RPMI7951 (cell line): ENCODE results near the gene HSPA1B. TPM values are rescaled to one million over a fixed set of nuclear protein-coding genes. Genes with fewer than 3 reads are reported as not detected.
A peak's percentile ranks its signal among the peaks of the same experiment; 100 is the strongest.
"Not testable (repeated sequence)": the region's sequence is repeated elsewhere in the genome, so short reads cannot be mapped to it uniquely, and the experiment has no call there.

Experiments used
- DNase-seq: peaks from one replicate; pipeline ENCODE4 v3.0.0-alpha.2; 2012; ENCODE audit warnings: low read depth
- total RNA-seq: library from RNA; depleted of rRNA; stranded (reverse); fragments of >200 nt; shearing (Covaris generic); gene quantifications from 2 replicates; pipeline ENCODE4 v1.2.3, GENCODE V29; 2014

The HSPA1B gene
- total RNA-seq, 1 experiment from 2014 or later, result 82.1 TPM

DNA sequence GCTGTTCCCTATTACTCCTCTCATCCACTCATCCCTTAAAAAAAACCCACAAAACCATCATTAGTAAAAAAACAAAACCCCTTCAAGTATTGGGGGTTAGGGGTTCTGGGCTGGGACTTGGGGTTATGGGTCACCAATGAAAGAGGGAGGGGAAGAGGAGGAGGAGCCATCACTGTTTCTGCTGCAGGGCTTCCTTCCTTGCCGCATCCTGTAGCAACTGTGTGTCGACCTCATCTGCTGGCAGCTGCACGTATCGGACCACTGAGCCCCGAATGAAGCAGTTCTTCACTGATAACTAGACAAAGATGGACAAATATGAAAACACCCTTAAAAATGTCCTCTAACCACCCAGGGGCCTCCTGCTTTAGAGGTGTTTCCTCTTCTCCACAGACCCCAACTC lies 29.9 kb upstream of the HSPA1B start:
- no peak for DNase-seq

DNA sequence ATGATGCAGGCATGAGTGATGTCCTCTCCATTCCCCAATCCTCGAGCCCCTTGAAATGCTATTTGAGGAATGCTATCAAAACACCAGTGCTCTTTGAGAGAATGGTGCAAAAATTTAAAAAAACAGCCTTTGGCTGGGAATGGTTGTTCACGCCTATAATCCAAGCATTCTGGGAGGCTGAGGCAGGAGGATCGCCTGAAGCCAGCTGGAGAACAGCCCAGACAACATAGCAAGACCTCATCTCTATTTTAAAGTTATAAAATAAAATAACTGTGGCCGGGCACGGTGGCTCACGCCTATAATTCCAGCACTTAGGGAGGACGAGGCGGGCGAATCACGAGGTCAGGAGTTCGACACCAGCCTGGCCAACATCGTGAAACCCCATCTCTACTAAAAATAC lies 27.8 kb upstream of the HSPA1B start:
- no peak for DNase-seq

DNA sequence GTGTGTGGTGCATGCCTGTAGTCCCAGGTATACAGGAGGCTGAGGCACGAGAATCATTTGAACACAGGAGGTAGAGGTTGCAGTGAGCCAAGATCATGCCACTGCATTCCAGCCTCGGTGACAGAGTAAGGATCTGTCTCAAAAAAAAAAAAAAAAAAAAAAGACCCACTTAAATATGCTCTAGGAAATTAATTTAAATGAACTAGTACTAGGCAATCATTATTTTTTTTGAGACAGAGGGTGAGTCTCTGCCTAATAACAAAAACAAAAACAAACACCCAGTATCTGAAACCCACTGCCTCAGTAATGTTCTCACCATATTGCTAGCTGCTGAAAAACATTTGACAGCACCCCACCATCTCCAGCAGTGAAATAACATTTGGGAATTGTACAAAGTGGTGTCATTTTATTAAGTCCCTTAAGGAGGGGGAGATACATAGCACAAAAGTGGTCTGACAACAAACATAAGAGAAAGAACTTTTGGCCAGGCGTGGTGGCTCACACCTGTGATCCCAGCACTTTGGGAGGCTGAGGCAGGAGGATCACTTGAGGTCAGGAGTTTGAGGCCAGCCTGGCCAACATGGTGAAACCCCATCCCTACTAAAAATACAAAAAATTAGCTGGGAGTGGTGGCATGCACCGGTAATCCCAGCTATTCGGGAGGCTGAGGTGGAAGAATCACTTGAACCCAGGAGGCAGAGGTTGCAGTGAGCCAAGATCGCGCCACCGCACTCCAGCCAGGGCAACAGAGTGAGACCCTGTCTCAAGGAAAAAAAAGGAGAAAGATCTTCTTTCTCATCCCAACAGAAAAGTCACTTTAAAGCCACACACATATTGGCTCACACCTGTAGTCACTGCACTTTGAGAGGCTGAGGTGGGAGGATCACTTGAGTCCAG lies 26.3 kb upstream of the HSPA1B start:
- not testable (repeated sequence) for DNase-seq

DNA sequence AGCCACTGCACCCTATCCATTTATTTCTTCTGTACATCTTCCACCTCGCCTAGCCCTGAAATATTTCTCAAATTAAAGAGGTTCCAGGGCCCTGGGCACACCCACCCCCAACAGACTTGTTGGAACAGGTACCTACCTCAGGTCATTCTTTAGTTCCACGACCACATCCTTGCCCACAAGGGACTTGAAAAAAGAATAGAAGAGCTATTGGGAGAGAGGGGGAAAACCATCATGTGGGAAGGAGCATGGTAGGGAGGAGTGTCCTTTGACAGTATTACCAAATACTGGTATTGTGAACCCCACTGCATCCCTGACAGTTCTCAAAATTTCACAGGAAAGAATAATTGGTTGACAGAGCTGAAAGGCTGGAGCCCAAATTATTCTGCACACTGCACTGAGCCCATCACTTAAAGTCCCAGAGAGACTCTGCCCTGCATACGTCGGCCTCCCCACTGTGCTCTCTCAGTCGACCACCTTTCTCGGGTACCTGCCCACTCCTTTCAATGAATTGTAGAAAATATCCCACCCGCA lies 21.5 kb upstream of the HSPA1B start:
- no peak for DNase-seq

DNA sequence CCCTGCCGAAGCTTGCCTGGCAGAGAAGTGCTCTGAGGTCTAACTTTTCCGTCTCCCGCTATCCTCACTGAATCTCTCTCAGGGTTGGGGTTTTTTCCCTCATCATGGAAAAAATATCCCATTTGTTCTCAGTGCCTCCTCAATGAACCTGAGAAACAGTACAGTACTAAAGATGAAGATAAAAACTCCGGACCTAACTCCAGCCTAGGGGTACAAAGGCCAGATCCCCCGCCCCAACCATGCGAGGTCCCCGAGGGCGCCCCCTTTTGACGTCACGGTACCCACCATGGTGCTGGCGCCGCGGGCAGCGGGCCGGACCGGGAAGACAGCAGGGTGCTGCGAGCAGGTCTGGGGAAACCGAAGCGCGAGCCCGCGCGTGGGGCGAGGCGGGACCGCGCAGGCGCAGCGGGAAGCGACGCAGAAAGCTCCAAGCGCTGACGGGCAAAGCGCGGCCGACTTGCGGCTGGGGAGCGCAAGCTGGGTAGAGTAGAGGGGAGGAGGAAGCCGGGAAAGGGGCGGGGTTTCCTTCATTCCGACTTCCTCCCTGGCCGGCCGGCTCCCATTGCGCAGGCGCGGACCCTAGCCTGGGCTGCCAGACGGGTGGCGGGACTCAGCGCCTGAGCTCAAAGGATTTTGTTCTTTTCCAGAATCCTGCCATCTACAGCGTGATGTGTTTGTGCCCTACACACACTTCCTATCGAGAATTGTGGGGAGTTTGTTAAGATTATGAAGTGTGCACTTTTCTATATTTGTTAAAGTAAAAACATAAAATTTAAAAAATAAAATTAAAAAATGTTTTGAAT lies 20.9 kb upstream of the HSPA1B start, which contains the start of gene LSM2:
Gene LSM2, minus strand, starts transcription at position 497 of the 803 bp plus-strand sequence. Its CDS starts 209 bp downstream, at position 288.
- peak; percentile 95 for DNase-seq

DNA sequence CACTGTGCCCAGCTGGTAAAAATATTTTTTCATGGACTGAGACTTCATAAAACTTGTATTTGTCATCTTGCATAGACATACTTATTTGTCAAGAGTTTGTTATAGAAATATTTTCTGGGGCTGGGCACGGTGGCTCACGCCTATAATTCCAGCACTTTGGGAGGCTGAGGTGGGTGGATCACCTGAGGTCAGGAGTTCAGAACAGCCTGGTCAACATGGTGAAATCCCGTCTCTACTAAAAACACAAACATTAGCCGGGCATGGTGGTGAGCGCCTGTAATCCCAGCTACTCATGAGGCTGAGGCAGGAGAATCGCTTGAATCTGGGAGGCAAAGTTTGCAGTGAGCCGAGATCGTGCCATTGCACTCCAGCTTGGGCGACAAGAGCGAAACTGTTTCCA lies 18.9 kb upstream of the HSPA1B start:
- not testable (repeated sequence) for DNase-seq

DNA sequence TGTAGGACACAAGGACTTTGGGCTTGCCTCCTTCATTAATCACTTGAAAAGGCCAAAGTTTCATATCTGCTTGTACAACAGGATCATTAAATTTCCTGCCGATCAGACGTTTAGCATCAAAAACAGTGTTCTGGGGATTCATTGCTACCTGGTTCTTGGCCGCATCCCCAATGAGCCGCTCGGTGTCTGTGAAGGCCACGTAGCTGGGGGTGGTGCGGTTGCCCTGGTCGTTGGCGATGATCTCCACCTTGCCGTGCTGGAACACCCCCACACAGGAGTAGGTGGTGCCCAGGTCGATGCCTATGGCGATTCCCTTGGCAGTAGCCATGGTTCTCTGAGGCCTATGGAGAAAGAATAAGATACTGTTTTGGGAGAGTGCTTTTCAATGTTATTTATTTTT lies 15.9 kb upstream of the HSPA1B start:
- no peak for DNase-seq

DNA sequence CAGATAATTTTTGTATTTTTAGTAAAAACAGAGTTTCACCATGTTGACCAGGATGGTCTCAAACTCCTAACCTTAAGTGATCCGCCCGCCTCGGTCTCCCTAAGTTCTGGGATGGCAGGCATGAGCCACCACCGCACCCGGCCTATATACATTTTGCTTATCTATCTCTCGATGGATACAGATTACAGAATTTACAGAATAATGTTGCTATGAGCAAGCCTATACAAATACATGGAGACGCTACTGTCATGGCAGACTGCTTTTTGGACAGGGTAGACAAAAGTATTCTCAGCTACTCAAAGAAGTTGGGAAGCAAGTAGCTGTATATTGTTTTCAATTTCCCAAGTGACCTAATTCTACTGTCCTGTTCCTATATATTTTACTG lies 14.1 kb upstream of the HSPA1B start:
- no peak for DNase-seq

DNA sequence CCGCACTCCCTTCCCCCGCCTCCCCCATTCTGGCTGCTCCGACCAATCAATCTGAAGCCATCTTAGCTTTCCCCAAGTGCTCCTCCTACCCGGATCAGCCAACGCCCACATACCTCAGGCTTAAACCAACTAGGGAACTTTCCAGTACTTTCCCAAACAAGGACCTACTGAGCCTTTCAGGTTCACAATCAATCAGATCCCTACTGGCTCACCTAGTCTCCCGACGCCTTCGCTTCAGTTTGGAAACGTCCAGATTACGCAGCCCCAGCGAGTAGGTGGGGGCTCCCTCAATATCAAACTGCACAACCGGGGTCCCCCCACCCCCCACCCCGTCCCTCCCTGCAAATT lies 12.9 kb upstream of the HSPA1B start:
- DNase-seq, result peak; percentile 98

DNA sequence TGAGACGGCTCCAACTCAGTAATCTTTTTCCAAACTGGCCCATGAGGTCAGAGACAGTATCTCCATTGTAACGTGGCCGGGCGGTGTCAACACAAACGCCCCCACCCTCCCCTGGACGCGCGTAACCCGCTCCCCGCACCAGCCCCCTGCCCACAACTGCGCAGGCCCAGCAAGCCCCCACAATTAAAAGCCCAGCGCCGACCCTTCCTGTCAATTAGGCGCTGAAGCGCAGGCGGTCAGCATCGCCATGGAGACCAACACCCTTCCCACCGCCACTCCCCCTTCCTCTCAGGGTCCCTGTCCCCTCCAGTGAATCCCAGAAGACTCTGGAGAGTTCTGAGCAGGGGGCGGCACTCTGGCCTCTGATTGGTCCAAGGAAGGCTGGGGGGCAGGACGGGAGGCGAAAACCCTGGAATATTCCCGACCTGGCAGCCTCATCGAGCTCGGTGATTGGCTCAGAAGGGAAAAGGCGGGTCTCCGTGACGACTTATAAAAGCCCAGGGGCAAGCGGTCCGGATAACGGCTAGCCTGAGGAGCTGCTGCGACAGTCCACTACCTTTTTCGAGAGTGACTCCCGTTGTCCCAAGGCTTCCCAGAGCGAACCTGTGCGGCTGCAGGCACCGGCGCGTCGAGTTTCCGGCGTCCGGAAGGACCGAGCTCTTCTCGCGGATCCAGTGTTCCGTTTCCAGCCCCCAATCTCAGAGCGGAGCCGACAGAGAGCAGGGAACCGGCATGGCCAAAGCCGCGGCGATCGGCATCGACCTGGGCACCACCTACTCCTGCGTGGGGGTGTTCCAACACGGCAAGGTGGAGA lies 12.3 kb upstream of the HSPA1B start, which contains the start of the genes HSPA1A and HSPA1L:
Gene HSPA1A, plus strand, starts transcription at position 519 of the 814 bp plus-strand sequence. Its CDS starts 214 bp downstream, at position 733.
Gene HSPA1L, minus strand, starts transcription at position 259 of the 814 bp plus-strand sequence. CDS start 3,311 bp downstream, outside the sequence.
- peak; percentile 97 for DNase-seq

DNA sequence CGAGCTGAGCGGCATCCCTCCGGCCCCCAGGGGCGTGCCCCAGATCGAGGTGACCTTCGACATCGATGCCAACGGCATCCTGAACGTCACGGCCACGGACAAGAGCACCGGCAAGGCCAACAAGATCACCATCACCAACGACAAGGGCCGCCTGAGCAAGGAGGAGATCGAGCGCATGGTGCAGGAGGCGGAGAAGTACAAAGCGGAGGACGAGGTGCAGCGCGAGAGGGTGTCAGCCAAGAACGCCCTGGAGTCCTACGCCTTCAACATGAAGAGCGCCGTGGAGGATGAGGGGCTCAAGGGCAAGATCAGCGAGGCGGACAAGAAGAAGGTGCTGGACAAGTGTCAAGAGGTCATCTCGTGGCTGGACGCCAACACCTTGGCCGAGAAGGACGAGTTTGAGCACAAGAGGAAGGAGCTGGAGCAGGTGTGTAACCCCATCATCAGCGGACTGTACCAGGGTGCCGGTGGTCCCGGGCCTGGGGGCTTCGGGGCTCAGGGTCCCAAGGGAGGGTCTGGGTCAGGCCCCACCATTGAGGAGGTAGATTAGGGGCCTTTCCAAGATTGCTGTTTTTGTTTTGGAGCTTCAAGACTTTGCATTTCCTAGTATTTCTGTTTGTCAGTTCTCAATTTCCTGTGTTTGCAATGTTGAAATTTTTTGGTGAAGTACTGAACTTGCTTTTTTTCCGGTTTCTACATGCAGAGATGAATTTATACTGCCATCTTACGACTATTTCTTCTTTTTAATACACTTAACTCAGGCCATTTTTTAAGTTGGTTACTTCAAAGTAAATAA lies 10.2 kb upstream of the HSPA1B start:
- peak; percentile 25 for DNase-seq

DNA sequence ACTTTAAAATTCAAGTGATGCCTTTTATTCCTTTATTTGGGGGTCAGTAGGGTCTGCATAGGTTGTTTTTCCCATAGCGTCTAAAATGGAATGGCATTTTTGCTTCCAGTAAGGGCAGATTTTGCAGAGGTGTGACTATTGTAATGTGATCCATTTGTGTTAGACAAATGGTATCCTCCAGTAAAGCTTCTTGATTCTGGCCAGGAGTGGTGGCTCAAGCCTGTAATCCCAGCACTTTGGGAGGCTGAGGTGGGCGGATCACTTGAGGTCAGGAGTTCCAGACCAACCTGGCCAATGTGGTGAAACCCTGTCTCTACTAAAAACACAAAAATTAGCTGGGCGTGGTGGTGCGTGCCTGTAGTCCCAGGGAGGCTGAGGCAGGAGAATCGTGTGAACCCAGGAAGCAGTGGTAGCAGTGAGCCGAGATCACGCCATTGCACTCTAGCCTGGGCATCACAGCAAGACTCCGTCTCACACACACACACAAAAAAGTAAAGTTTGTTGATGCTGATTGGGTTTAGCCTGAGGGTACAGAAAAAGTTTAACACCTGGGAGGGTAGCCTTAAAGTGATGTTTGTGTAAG lies 9.5 kb upstream of the HSPA1B start:
- DNase-seq, result peak; percentile 38

DNA sequence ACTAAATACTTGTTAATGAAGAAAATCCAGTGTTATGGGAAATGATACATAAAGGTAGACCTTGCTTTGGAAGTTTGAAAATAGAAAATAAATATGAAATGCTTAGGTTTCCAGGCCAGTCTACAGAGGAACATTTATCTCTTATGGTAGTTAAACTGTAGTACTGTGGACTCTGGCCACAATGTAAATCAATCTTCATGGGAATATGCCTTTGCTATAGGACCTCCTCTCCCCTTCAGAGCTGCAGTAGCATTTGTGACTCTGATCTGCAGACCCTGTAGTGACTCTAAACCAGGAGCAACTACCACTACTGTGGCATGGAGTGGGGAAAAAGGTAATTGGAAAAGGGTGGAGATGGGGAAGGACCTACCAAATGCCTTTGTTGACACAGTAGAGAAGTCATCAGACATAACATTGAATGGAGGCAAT lies 7.7 kb upstream of the HSPA1B start:
- no peak for DNase-seq

DNA sequence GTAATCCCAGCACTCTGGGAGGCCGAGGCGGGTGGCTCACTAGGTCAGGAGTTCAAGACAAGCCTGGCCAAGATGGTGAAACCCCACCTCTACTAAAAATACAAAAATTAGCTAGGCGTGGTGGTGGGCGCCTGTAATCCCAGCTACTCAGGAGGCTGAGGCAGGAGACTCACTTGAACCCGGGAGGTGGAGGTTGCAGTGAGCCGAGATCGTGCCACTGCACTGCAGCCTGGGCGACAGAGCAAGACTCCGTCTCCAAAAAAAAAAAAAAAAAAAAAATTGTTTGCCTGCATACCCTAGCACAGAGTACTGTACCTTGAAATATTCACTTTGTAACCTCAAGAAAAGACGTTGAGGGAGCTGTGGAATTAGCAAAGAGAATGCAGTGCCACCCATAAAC lies 7.1 kb upstream of the HSPA1B start:
- not testable (repeated sequence) for DNase-seq

DNA sequence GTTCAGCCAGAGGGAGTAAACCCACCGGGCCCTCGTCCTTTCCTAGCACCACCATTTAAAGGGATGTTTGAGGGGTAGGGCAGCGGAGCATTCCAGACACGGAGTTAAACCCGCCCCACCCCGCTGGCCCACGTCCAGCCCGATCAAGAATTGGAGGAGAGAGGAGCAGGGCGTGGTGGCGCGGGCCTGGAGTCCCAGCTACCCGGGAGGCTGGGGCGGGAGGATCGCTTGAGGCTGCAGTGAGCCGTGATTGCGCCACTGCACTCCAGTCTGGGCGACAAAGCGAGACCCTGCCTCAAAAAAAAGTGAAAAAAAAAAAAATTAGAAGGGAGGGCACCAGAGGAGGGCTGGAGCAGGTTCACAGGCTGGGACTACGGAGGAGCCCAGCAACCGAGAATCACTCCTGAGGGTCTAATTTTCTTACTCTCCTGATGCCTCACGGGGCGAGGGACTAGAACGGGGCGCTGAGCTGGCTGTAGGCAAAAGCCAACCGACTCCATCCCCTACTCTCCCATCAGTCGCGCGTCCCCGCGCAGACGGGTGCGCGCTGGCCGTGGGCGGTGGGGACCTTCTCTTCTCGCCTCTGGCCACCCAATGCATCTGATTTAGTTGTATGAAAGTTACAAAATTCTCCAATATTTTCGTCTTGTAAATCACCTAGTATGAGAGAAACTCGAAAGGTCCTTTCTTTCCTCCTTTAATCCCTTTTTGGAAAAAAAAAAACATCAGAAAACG lies 6.1 kb upstream of the HSPA1B start:
- DNase-seq, result peak; percentile 72

DNA sequence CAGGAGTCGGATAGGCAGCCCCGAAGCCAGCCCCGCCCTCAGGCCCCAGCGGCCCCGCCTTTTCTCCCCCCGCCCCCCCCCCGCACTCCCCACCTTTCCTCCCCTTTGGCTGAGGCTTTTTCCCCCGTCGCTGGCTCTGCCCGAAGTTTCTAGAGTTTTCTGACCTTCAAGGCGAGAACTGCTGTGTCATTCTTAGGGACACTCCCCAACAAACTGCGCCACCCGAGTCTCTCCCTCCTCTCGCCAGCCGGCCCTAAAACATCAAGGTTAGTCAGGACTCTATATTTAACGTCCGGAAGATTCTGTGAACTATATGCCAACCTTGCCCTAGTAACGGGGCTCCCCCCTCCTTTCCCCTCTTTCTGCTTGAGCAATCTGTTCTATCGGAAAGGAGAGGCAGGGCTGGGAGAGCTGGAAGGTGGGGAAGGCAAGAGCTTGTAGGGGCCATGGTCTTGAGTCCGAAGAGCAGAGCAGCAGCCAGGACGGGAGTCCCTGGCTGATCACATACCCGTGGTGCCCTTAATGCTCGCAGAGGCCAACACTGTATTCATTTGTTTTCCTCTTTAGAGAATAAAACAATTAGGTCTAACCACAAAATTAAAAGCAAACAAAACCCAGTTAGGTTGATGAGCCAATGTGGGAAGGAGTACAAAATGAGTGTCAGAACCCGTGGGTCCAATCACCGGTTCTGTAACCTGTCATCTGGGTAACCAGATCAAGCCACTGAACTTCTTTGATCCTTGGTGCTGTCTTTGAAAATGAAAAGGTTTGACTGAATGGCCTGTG lies 5.3 kb upstream of the HSPA1B start:
- peak; percentile 93 for DNase-seq

DNA sequence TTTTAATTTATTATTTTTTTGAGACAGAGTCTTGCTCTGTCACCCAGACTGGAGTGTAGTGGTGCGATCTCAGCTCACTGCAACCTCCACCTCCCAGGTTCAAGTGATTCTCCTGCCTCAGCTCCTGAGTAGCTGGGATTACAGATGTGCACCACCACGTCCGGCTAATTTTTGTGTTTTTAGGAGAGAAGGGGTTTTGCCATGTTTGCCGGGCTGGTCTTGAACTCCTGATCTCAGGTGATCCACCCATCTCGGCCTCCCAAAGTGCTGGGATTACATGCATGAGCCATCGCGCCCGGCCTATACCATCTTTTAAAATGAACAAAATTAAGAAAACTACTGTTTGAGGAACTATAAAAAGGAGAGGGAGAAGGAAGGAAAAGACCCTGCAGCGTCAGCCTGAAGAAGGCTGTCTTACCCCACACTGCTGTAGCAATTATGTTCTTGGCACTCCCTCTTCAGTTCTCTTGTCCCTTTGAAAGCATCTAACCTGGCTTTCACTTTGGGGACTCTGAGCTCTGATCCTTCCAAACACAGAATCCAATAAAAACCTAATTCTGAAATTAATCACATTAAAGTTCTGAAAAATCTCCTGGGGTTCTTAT lies 3.8 kb upstream of the HSPA1B start:
- not testable (repeated sequence) for DNase-seq

DNA sequence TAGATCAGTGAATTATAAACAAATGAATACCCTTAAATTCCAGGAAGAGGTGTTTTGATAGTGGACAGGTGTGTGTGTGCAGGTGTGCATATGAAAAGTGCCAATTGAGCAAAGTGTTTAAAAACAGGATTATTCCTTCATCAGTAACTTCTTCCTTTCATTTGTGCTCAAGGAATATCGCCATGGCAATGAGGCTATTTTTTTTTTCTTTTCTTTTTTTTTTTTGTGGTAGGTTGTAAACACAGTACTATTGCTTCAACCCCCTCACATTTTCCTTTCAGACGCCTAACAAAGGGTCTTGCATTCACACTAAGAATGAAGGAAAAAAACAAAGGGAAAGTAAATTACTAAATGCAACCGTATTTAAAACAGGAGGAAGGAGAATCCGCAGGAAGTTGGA lies 2.0 kb upstream of the HSPA1B start:
- no peak for DNase-seq
